Fibroblast of pulmonary artery (primary cell): Measurements from ENCODE around the gene IGFLR1.
A peak's percentile ranks its signal among the peaks of the same experiment; 100 is the strongest.

ENCODE experiments used
- DNase-seq: peaks from one replicate; pipeline ENCODE4 v3.0.0-alpha.2; 2010; ENCODE audit warnings: low read depth
- H3K4me3 ChIP-seq: replicated peaks from 2 replicates; pipeline ENCODE4 v1.5.1; 2011; ENCODE audit warnings: low read depth, mild to moderate bottlenecking, control low read depth, low read length, moderate library complexity
- CTCF ChIP-seq: IDR thresholded peaks from 2 replicates; pipeline ENCODE4 v1.5.1; 2011; ENCODE audit warnings: mild to moderate bottlenecking, control low read depth, low read length, inconsistent platforms; ENCODE audit errors: missing control alignments

IGFLR1 gene

GRCh38 chr19:35712567-35713505 lies 29.4 kb downstream of the IGFLR1 start:
- no peak for DNase-seq
- no peak for TF ChIP-seq CTCF
- no peak overlapping the region for H3K4me3 ChIP-seq

- TF ChIP-seq CTCF: no peak
- no peak for DNase-seq
- no peak overlapping the region for H3K4me3 ChIP-seq
These were observed 31.2 kb downstream of the IGFLR1 start for GRCh38 chr19:35710784-35711723.

GRCh38 chr19:35708391-35708790 lies 33.9 kb downstream of the IGFLR1 start:
- no peak for TF ChIP-seq CTCF
- DNase-seq: no peak
- no peak overlapping the region for H3K4me3 ChIP-seq

GRCh38 chr19:35704218-35704617 lies 38.0 kb downstream of the IGFLR1 start, which contains the start of gene ZBTB32:
TSS of gene ZBTB32 (plus strand) at chr19:35704558. CDS start at chr19:35714627, 10,069 bp downstream.
- DNase-seq: peak; percentile 71

GRCh38 chr19:35703343-35703742 lies 38.9 kb downstream of the IGFLR1 start:
- H3K4me3 ChIP-seq: no peak overlapping the region
- DNase-seq: no peak
- no peak for TF ChIP-seq CTCF

More at GRCh38 chr19:35704218-35704617, 38.0 kb downstream of the IGFLR1 start, which contains the start of gene ZBTB32:
- no peak for TF ChIP-seq CTCF
- no peak within 1 kb of the TSS for H3K4me3 ChIP-seq

GRCh38 chr19:35702223-35703012 lies 39.8 kb downstream of the IGFLR1 start:
- H3K4me3 ChIP-seq: peak overlapping the region; percentile 60
- no peak for TF ChIP-seq CTCF
- DNase-seq: peak; percentile 98
